Inferior parietal cortex (tissue), 1 donor: Measurements from ENCODE around the gene UCK2.
"Not testable (repeated sequence)": the region's sequence is repeated elsewhere in the genome, so short reads cannot be mapped to it uniquely, and the experiment has no call there.

Experiments
- DNase-seq: peaks from one replicate; pipeline ENCODE4 v3.0.0-alpha.2; 2016; ENCODE audit errors: extremely low spot score

Gene UCK2

GRCh38 chr1:165827268-165828102 lies at the start of gene UCK2:
TSS of gene UCK2 (plus strand) at chr1:165827614. CDS start at chr1:165827834, 220 bp downstream.
- peak; percentile 65 for DNase-seq

GRCh38 chr1:165778197-165778596 lies 49.2 kb upstream of the UCK2 start:
- DNase-seq: not testable (repeated sequence)

- DNase-seq: not testable (repeated sequence)
Observed at GRCh38 chr1:165783519-165783918, 43.9 kb upstream of the UCK2 start.

GRCh38 chr1:165787741-165788140 lies 39.7 kb upstream of the UCK2 start:
- DNase-seq: no peak

- no peak for DNase-seq
Observed at GRCh38 chr1:165793951-165794350, 33.5 kb upstream of the UCK2 start.

- DNase-seq: no peak
Observed at GRCh38 chr1:165795894-165796293, 31.5 kb upstream of the UCK2 start.

GRCh38 chr1:165799387-165799786 lies 28.0 kb upstream of the UCK2 start:
- no peak for DNase-seq

GRCh38 chr1:165804513-165804912 lies 22.9 kb upstream of the UCK2 start:
- not testable (repeated sequence) for DNase-seq

- no peak for DNase-seq
Observed at GRCh38 chr1:165807613-165808012, 19.8 kb upstream of the UCK2 start.

- no peak for DNase-seq
Observed at GRCh38 chr1:165815725-165816124, 11.7 kb upstream of the UCK2 start.

- no peak for DNase-seq
Observed at GRCh38 chr1:165816157-165816556, 11.3 kb upstream of the UCK2 start.

- no peak for DNase-seq
Observed at GRCh38 chr1:165816826-165817497, 10.5 kb upstream of the UCK2 start.

GRCh38 chr1:165823552-165824268 lies 3.7 kb upstream of the UCK2 start:
- no peak for DNase-seq

GRCh38 chr1:165824269-165824643 lies 3.2 kb upstream of the UCK2 start:
- no peak for DNase-seq

- DNase-seq: no peak
Observed at GRCh38 chr1:165826565-165827267, 698 bp upstream of the UCK2 start.

- no peak for DNase-seq
Observed at GRCh38 chr1:165828103-165828668, 772 bp downstream of the UCK2 start.

- peak; percentile 63 for DNase-seq
Observed at GRCh38 chr1:165828669-165829329, 1.4 kb downstream of the UCK2 start.

- no peak for DNase-seq
Observed at GRCh38 chr1:165829888-165830287, 2.5 kb downstream of the UCK2 start.

GRCh38 chr1:165831146-165831545 lies 3.7 kb downstream of the UCK2 start:
- DNase-seq: no peak

- DNase-seq: no peak
Observed at GRCh38 chr1:165832902-165833301, 5.5 kb downstream of the UCK2 start.

GRCh38 chr1:165833358-165833757 lies 5.9 kb downstream of the UCK2 start:
- no peak for DNase-seq
